C4-2B (cell line): ENCODE data around the gene LSMEM2.

Experiments
- ZFX ChIP-seq: fragments of 450-650 bp; IDR thresholded peaks from 2 replicates; pipeline ENCODE4 v1.6.1; 2017
- TF ChIP-seq, protein P1 (sequence below): fragments of 450-650 bp; conservative IDR thresholded peaks from 2 replicates; pipeline ENCODE4 v1.5.1; 2017; ENCODE audit warnings: mild to moderate bottlenecking

DNA sequence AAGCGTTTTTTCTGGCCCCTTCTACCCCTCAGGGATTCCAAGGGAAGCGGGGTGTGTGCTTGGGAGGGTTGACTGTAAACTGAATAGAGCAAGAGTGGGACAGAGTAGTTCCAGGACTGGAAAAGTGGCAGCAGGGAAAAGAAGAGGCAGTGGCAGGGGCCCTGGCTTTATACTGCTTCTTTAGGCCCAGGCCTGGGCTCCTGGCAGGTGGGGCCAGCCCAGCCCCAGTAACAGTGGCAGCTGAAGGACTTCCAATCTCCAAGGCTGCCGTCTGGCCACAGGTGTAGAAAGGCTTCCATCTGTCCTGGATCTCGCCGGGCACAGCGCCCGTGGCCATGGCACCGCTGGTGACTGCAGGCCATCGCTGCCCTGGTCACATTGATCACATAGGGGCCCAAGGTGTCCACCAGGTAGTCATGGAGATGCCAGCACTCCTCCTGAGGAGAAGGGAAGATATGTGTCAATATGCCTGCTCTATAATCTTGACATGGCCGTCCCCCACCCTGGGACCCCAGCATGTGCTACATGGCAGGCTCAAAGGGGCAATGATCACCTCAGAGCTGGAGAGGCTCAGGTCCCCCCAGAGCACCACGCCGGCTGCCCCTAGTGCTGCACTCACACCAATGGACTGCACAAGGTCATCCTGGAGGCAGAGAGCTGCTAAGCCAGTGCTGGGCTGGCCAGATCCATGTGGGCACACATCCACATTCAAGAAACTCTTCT is 14.4 kb downstream of the LSMEM2 start:
- TF ChIP-seq, protein P1, sequence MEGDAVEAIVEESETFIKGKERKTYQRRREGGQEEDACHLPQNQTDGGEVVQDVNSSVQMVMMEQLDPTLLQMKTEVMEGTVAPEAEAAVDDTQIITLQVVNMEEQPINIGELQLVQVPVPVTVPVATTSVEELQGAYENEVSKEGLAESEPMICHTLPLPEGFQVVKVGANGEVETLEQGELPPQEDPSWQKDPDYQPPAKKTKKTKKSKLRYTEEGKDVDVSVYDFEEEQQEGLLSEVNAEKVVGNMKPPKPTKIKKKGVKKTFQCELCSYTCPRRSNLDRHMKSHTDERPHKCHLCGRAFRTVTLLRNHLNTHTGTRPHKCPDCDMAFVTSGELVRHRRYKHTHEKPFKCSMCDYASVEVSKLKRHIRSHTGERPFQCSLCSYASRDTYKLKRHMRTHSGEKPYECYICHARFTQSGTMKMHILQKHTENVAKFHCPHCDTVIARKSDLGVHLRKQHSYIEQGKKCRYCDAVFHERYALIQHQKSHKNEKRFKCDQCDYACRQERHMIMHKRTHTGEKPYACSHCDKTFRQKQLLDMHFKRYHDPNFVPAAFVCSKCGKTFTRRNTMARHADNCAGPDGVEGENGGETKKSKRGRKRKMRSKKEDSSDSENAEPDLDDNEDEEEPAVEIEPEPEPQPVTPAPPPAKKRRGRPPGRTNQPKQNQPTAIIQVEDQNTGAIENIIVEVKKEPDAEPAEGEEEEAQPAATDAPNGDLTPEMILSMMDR: no peak
- no peak for TF ChIP-seq ZFX
